HepG2 (cell line): ENCODE results near the gene PANK2. TPM values are rescaled to one million over a fixed set of nuclear protein-coding genes. Genes with fewer than 3 reads are reported as not detected.
A peak's percentile ranks its signal among the peaks of the same experiment; 100 is the strongest.

Source experiments
- ATAC-seq: fragments of 200-7000 bp; cut with Tn5 transposase; 3 replicates; pipeline ENCODE4 v1.9.1; 2020; ENCODE audit warnings: mild to moderate bottlenecking, moderate library complexity
- BruUV-seq: library from RNA; stranded (reverse); fragments of 400-500 nt; replicated peaks from 2 replicates; lab custom pipeline; 2021; lab: Mats Ljungman, UMichigan
- CTCF ChIA-PET: fragments of 300-600 bp; formaldehyde crosslinking; extraction: SDS; loops from one replicate; lab custom pipeline; 2021; ENCODE audit warnings: low total read pairs, inconsistent platforms, low intra/inter-chr PET ratio; lab: Yijun Ruan, JAX
- POLR2A ChIA-PET: fragments of 350-600 bp; sonication (Branson Sonifier 250); formaldehyde crosslinking; loops from one replicate; lab custom pipeline; 2020; ENCODE audit warnings: antibody characterized with exemption, inconsistent platforms; lab: Yijun Ruan, JAX
- DNase-seq: peaks from one replicate; pipeline ENCODE4 v3.0.0-alpha.2; 2015; ENCODE audit warnings: low spot score
- FAIRE-seq: peaks from 3 replicates; lab custom pipeline; 2011; peaks lifted over from hg19 to GRCh38; lab: Jason Lieb, UNC
- H2AFZ ChIP-seq: one replicate; pipeline ENCODE4 v1.6.1; 2011; ENCODE audit warnings: low read length, inconsistent platforms
- H3K27ac ChIP-seq: fragments of 300-600 bp; 3 replicates; pipeline ENCODE4 v1.8.0; 2011; ENCODE audit warnings: mixed run types, mild to moderate bottlenecking, mixed read lengths, low read length, inconsistent platforms; ENCODE audit not compliant: insufficient read depth; ENCODE audit errors: extremely low read length
- H3K27me3 ChIP-seq, 2 experiments: fragments of 200-600 bp in 1 of 2; 2 replicates in 1 of 2; 3 replicates in 1 of 2; pipeline versions ENCODE4 v1.6.0 to v1.8.0; 2011; ENCODE audit warnings: low read length in 2 of 2, mild to moderate bottlenecking in 2 of 2, moderate library complexity in 2 of 2, inconsistent platforms in 1 of 2; ENCODE audit not compliant: insufficient read depth in 2 of 2, control insufficient read depth in 1 of 2
- H3K36me3 ChIP-seq, 2 experiments: fragments of 200-600 bp in 1 of 2; replicated peaks in 1 of 2; 2 replicates in 1 of 2; 3 replicates in 1 of 2; pipeline versions ENCODE4 v1.5.1 to v1.8.0; 2011; ENCODE audit warnings: low read length in 2 of 2, inconsistent platforms in 1 of 2; ENCODE audit not compliant: insufficient read depth in 2 of 2, control insufficient read depth in 1 of 2
- H3K4me1 ChIP-seq: 2 replicates; pipeline ENCODE4 v1.5.1; 2012; ENCODE audit warnings: low read length, inconsistent platforms; ENCODE audit not compliant: insufficient read depth
- H3K4me2 ChIP-seq: 2 replicates; pipeline ENCODE4 v1.6.0; 2011; ENCODE audit warnings: low read depth, low read length, inconsistent platforms
- H3K4me3 ChIP-seq, 3 experiments: fragments of 200-600 bp in 1 of 3; sonication (generic), shearing (Covaris generic) in 1 of 3; replicated peaks in 1 of 3; 2 replicates each; pipeline ENCODE4 v1.5.1; 2011 to 2016; ENCODE audit warnings: low read length in 3 of 3, inconsistent platforms in 2 of 3, low read depth in 2 of 3, mild to moderate bottlenecking in 2 of 3, control low read depth in 1 of 3, mixed read lengths in 1 of 3; ENCODE audit not compliant: insufficient read depth in 1 of 3
- H3K79me2 ChIP-seq: one replicate; pipeline ENCODE4 v1.6.1; 2011; ENCODE audit warnings: low read length, inconsistent platforms; ENCODE audit not compliant: insufficient read depth
- H3K9ac ChIP-seq: 2 replicates; pipeline ENCODE4 v1.6.0; 2011; ENCODE audit warnings: mild to moderate bottlenecking, low read depth, low read length, inconsistent platforms; ENCODE audit not compliant: insufficient read depth
- H3K9me3 ChIP-seq: 2 replicates; pipeline ENCODE4 v1.5.1; 2012; ENCODE audit warnings: mild to moderate bottlenecking, low read length
- H4K20me1 ChIP-seq: 2 replicates; pipeline ENCODE4 v1.6.0; 2011; ENCODE audit warnings: inconsistent platforms, mild to moderate bottlenecking, low read length, moderate library complexity; ENCODE audit not compliant: insufficient read depth
- IRX3 ChIP-seq: sonication (generic); formaldehyde crosslinking; IDR thresholded peaks from 2 replicates; pipeline ENCODE4 v1.8.1; 2023; ENCODE audit warnings: mild to moderate bottlenecking, low read depth, missing genetic modification reagents, borderline replicate concordance
- LCORL ChIP-seq, 2 experiments: fragments of 450-650 bp in 1 of 2; sonication (generic) in 1 of 2; formaldehyde crosslinking in 1 of 2; IDR thresholded peaks; 2 replicates each; pipeline versions ENCODE4 v1.5.0 to v1.6.1; 2017 to 2020; ENCODE audit warnings: antibody characterized with exemption in 1 of 2, missing genetic modification reagents in 1 of 2
- POLR2A ChIP-seq, 2 experiments: IDR thresholded peaks; 2 replicates each; pipeline ENCODE4 v1.6.1; 2011; ENCODE audit warnings: low read depth in 2 of 2, low read length in 2 of 2, mild to moderate bottlenecking in 1 of 2, moderate library complexity in 1 of 2; ENCODE audit not compliant: insufficient read depth in 1 of 2
- POLR2AphosphoS5 ChIP-seq: IDR thresholded peaks from 2 replicates; pipeline ENCODE4 v1.6.1; 2012; ENCODE audit warnings: low read depth, low read length
- RBM22 ChIP-seq: fragments of 200-400 bp; formaldehyde crosslinking; optimal IDR thresholded peaks from 2 replicates; pipeline ENCODE3; 2017; ENCODE audit warnings: mild to moderate bottlenecking, low read length, moderate library complexity
- WGBS: methylation state at CpG from one replicate; pipeline ENCODE4 v1.1.6; 2017; ENCODE audit warnings: low lambda C conversion rate; 5-methylcytosine and 5-hydroxymethylcytosine counted together
- in situ Hi-C: cut with HindIII; loops from 2 replicates; pipeline ENCODE4 v1.10.0; 2017; ENCODE audit warnings: low pct_unique_long_range_greater_than_20kb; ENCODE audit not compliant: extremely low pct_ligation_motif_present
- intact Hi-C: fragments of 100-400 bp; cut with micrococcal nuclease; formaldehyde crosslinking; loops from one replicate; pipeline ENCODE4 v1.10.0; 2022; ENCODE audit not compliant: unreplicated experiment
- polyA plus RNA-seq, 8 experiments: library from polyadenylated mRNA; depleted of rRNA in 3 of 8; stranded (reverse) in 7 of 8; unstranded in 1 of 8; fragments of >200 nt; fragmentation: Illumina TruSeq in 4 of 8; extraction: Trizol in 4 of 8; gene quantifications; 2 replicates each; pipeline versions ENCODE4 v1.2.1 to v1.2.3, GENCODE V29; 2011 to 2016; ENCODE audit warnings: low read depth in 4 of 8, missing spikeins in 1 of 8, mixed read lengths in 1 of 8; ENCODE audit not compliant: insufficient read depth in 1 of 8
- total RNA-seq, 5 experiments: library from RNA; depleted of rRNA; stranded (reverse); fragments of >200 nt; fragmentation: Illumina TruSeq; extraction: Trizol; gene quantifications; 2 replicates each; pipeline ENCODE4 v1.2.3, GENCODE V29; 2016; ENCODE audit warnings: low read depth in 1 of 5
- TF ChIP-seq, protein P1 (sequence below): sonication (generic); formaldehyde crosslinking; IDR thresholded peaks from 2 replicates; pipeline ENCODE4 v1.4.0; 2020; ENCODE audit warnings: mild to moderate bottlenecking, missing genetic modification reagents

Gene PANK2
- total and polyA plus RNA-seq, 2 of the 13 experiments (the other 11 are each of a cell fraction or from before 2014, with no cell fraction given): 39.2 to 123 TPM

DNA sequence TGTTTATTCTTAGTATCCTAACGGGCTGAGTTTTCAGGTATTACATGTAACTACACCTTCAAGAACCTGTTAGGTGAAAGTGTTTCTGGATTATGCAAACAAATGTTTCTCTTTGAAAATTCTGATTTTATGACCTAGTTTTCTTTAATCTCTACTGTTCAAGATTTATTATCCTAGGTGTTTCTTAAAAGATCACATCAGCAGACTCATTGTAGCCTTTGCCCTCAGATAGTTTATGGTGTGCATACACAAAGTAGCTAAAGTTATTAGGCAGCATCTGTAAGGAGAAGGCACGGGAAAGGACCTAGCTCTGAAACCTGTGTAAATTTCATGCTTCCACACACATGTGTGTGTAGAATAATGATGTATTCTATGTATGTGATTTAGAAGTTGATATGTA is 21.7 kb downstream of the PANK2 start:
- no peak for FAIRE-seq
- peaks cover 37 to 87% of the 10 kb centered on the region in 2 experiments for H3K36me3 ChIP-seq
- ChIA-PET CTCF (no interaction called here), POLR2A (no interaction called here)
- H4K20me1 ChIP-seq: peaks cover 32% of the 10 kb centered on the region
- H3K4me2 ChIP-seq: no peak overlapping the region
- ATAC-seq: no peak
- in situ Hi-C loops (no loop called here), intact Hi-C loops (no loop called here)
- H3K4me1 ChIP-seq: no peaks in the 10 kb centered on the region
- TF ChIP-seq POLR2AphosphoS5 (0 out of 2 replicates have a peak, but pooled peaks have one; percentile 10), IRX3 (CRISPR knock-in tag) (no peak)
- no peak overlapping the region for H2AFZ ChIP-seq
- H3K4me3 ChIP-seq: no peak overlapping the region
- DNase-seq: no peak
- H3K79me2 ChIP-seq: peaks cover 78% of the 10 kb centered on the region
- H3K27ac ChIP-seq: no peak overlapping the region
- no peak overlapping the region for H3K9ac ChIP-seq
- no peaks in the 10 kb centered on the region for H3K27me3 ChIP-seq
- no peaks in the 10 kb centered on the region for H3K9me3 ChIP-seq
- BruUV-seq: TSS peak; percentile 11
- WGBS: 93% methylated on average over 2 of the region's 2 CpGs

DNA sequence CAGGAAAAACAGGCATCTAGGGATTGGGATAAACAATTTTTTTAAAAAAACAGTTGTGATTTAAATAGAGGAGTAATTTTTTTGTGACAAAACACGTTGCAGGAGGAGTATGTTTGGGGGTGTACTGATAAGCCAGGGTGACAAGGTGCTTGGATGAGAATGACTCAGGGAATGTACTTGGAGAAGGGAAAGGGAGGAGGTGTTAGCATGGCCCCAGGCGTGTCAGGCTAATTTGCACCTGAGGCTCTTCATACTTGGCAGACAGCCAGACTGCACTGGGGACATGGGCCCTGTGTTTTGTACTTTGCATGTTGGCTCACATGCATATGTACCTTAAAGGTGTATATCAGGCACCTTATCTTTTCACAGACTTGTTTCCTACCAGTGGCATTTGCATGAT is 22.8 kb downstream of the PANK2 start:
- no peak for FAIRE-seq
- Histone ChIP-seq H3K27me3 (no peaks in the 10 kb centered on the region), H3K9ac (no peak overlapping the region), H2AFZ (no peak overlapping the region), H4K20me1 (peaks cover 21% of the 10 kb centered on the region), H3K4me2 (no peak overlapping the region), H3K9me3 (no peaks in the 10 kb centered on the region), H3K4me3 (no peak overlapping the region), H3K36me3 (peaks cover 38 to 89% of the 10 kb centered on the region in 2 experiments), H3K4me1 (no peaks in the 10 kb centered on the region), H3K27ac (no peak overlapping the region), H3K79me2 (peaks cover 78% of the 10 kb centered on the region)
- TF ChIP-seq, protein P1, sequence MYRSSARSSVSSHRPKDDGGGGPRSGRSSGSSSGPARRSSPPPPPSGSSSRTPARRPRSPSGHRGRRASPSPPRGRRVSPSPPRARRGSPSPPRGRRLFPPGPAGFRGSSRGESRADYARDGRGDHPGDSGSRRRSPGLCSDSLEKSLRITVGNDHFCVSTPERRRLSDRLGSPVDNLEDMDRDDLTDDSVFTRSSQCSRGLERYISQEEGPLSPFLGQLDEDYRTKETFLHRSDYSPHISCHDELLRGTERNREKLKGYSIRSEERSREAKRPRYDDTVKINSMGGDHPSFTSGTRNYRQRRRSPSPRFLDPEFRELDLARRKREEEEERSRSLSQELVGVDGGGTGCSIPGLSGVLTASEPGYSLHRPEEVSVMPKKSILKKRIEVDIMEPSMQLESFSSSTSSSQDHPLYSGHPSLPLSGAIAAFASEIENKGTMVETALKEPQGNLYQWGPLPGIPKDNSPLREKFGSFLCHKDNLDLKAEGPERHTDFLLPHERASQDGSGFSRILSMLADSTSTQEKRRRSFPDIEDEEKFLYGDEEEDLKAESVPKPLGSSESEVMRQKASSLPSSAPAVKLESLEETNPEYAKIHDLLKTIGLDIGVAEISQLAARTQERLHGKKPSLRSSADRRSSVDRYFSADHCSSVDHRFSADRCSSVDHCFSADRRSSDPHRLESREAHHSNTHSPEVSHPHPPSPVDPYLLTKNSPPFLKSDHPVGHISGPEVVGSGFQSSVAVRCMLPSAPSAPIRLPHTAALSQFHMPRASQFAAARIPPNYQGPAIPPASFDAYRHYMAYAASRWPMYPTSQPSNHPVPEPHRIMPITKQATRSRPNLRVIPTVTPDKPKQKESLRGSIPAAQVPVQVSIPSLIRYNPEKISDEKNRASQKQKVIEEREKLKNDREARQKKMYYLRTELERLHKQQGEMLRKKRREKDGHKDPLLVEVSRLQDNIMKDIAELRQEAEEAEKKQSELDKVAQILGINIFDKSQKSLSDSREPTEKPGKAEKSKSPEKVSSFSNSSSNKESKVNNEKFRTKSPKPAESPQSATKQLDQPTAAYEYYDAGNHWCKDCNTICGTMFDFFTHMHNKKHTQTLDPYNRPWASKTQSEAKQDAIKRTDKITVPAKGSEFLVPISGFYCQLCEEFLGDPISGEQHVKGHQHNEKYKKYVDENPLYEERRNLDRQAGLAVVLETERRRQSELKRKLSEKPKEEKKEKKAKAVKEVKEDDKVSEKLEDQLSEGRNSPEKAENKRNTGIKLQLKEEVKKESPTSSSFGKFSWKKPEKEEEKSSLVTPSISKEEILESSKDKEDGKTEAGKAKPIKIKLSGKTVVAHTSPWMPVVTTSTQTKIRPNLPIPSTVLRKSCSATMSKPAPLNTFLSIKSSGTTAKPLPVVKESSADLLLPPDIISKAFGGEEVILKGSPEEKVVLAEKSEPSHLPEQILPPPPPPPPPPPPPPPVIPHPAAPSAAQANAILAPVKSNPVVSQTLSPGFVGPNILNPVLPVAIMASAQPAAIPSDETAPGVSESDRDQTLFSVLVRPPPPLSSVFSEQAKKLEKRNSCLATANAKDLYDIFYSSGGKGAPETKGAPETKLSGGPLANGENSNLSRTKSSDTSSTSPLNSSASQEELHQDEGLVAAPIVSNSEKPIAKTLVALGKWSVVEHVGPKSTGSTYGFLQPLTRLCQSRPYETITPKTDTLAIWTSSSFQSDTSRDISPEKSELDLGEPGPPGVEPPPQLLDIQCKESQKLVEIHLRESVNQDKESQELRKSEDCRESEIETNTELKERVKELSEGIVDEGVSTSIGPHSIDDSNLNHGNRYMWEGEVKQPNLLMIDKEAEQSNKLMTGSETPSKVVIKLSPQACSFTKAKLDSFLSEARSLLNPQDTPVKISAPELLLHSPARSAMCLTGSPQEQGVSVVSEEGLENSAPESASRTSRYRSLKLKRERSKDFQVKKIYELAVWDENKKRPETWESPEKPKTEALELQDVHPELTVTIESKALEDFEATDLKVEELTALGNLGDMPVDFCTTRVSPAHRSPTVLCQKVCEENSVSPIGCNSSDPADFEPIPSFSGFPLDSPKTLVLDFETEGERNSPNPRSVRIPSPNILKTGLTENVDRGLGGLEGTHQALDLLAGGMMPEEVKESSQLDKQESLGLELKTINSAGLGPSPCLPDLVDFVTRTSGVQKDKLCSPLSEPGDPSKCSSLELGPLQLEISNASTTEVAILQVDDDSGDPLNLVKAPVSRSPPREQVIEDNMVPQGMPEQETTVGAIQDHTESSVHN (CRISPR knock-in tag): no peak
- peak; percentile 93 for TF ChIP-seq RBM22
- TF ChIP-seq LCORL (IDR thresholded peaks at IDR 0.05): peak; percentile 68
- TF ChIP-seq LCORL (CRISPR knock-in tag; IDR thresholded peaks at IDR 0.05): no peak
- 0 out of 4 replicates have a peak, but pooled peaks of 1 of the 2 experiments have one; percentile 21 for TF ChIP-seq POLR2A (IDR thresholded peaks at IDR 0.05; ENCODE audit: insufficient read depth in 1 of 2, low read depth in 2 of 2, low read length in 2 of 2)
- ATAC-seq: peak; percentile 27; the same call in 2 of the 3 replicates
- POLR2A ChIA-PET: no interaction called here
- in situ Hi-C loops (no loop called here), intact Hi-C loops (no loop called here)
- 97% methylated on average over 2 of the region's 2 CpGs for WGBS
- BruUV-seq: no TSS peak
- CTCF ChIA-PET: no interaction called here
- DNase-seq: no peak
